BJ (cell line): Measurements from ENCODE around the gene G6PC1. TPM values are rescaled to one million over a fixed set of nuclear protein-coding genes. Genes with fewer than 3 reads are reported as not detected.
"Not testable (repeated sequence)": the region's sequence is repeated elsewhere in the genome, so short reads cannot be mapped to it uniquely, and the experiment has no call there.

Experiments
- CTCF ChIA-PET: fragments of 350-600 bp; formaldehyde crosslinking; extraction: SDS; loops from one replicate; lab custom pipeline; 2021; ENCODE audit warnings: antibody characterized with exemption, inconsistent platforms; lab: Yijun Ruan, JAX
- POLR2A ChIA-PET: fragments of 300-600 bp; sonication (Branson Sonifier 250); formaldehyde crosslinking; extraction: SDS; loops from one replicate; lab custom pipeline; 2021; ENCODE audit warnings: antibody characterized with exemption; lab: Charles Lee
- DNase-seq: peaks from one replicate; pipeline ENCODE4 v3.0.0-alpha.2; 2011; ENCODE audit warnings: low read depth
- H3K27me3 ChIP-seq: 2 replicates; pipeline ENCODE4 v1.6.0; 2011; ENCODE audit warnings: low read length; ENCODE audit not compliant: control insufficient read depth, insufficient read depth
- H3K36me3 ChIP-seq: 2 replicates; pipeline ENCODE4 v1.5.1; 2011; ENCODE audit warnings: low read length; ENCODE audit not compliant: control insufficient read depth, insufficient read depth
- H3K4me3 ChIP-seq: 2 replicates; pipeline ENCODE4 v1.5.1; 2011; ENCODE audit warnings: low read depth, mild to moderate bottlenecking, control low read depth, low read length
- CTCF ChIP-seq: IDR thresholded peaks from 2 replicates; pipeline ENCODE4 v1.5.1; 2011; ENCODE audit warnings: low read depth, mild to moderate bottlenecking, control low read depth, inconsistent platforms, low read length, moderate library complexity; ENCODE audit not compliant: insufficient read depth
- polyA plus RNA-seq: library from polyadenylated mRNA; depleted of rRNA; stranded (reverse); fragments of >200 nt; gene quantifications from 2 replicates; pipeline ENCODE4 v1.2.3, GENCODE V29; 2011

The G6PC1 gene
- polyA plus RNA-seq, 1 experiment = not detected

GRCh38 chr17:42871647-42872046 lies 29.0 kb upstream of the G6PC1 start:
- CTCF ChIA-PET = interaction anchor here (0.6 to 2.0 kb wide), 2 partner anchors 28 to 67 kb away, joined by 4 to 8 read pairs; no protein-coding TSS in a partner anchor
- Histone ChIP-seq H3K27me3 (0 out of 2 replicates have a peak, but pooled peaks cover 2% of the 10 kb centered on the region), H3K36me3 (no peaks in the 10 kb centered on the region), H3K4me3 (no peak overlapping the region)
- no peak for TF ChIP-seq CTCF
- DNase-seq = no peak
- POLR2A ChIA-PET = no interaction called here

- peaks cover 3% of the 10 kb centered on the region; the same call in 1 of the 2 replicates for H3K27me3 ChIP-seq
- no peak for TF ChIP-seq CTCF
- DNase-seq = no peak
- ChIA-PET CTCF (interaction anchor here (2.0 kb wide), 1 partner anchor 29 kb away, joined by 8 read pairs; no protein-coding TSS in a partner anchor), POLR2A (no interaction called here)
- no peaks in the 10 kb centered on the region for H3K36me3 ChIP-seq
- H3K4me3 ChIP-seq = no peak overlapping the region
These were observed 28.2 kb upstream of the G6PC1 start for GRCh38 chr17:42872251-42872965.

GRCh38 chr17:42873315-42873714 lies 27.3 kb upstream of the G6PC1 start:
- no peaks in the 10 kb centered on the region for H3K36me3 ChIP-seq
- no peak for DNase-seq
- no peak for TF ChIP-seq CTCF
- POLR2A ChIA-PET = no interaction called here
- no peak overlapping the region for H3K4me3 ChIP-seq
- H3K27me3 ChIP-seq = peaks cover 6% of the 10 kb centered on the region; the same call in 1 of the 2 replicates
- CTCF ChIA-PET = no interaction called here

GRCh38 chr17:42873932-42874695 lies 26.5 kb upstream of the G6PC1 start:
- POLR2A ChIA-PET, H3K36me3 ChIP-seq, H3K4me3 ChIP-seq, DNase-seq: not testable (repeated sequence)
- CTCF ChIA-PET = interaction anchor here (0.7 kb wide), 1 partner anchor 1229 kb away, joined by 5 read pairs; no protein-coding TSS in a partner anchor
- peaks cover 12% of the 10 kb centered on the region; the same call in 1 of the 2 replicates for H3K27me3 ChIP-seq

GRCh38 chr17:42877037-42877436 lies 23.6 kb upstream of the G6PC1 start:
- DNase-seq = no peak
- H3K27me3 ChIP-seq = peaks cover 14% of the 10 kb centered on the region; the same call in 1 of the 2 replicates
- no peak for TF ChIP-seq CTCF
- ChIA-PET CTCF (interaction anchor here (0.6 kb wide), 1 partner anchor 8 kb away, joined by 3 read pairs; no protein-coding TSS in a partner anchor), POLR2A (no interaction called here)
- H3K4me3 ChIP-seq = no peak overlapping the region
- no peaks in the 10 kb centered on the region for H3K36me3 ChIP-seq
